ENCODE data around the gene APP. TPM values are rescaled to one million over a fixed set of nuclear protein-coding genes. Genes with fewer than 3 reads are reported as not detected.

The APP gene
- total and polyA plus RNA-seq, 2 of the 13 experiments (the other 11 are each of a cell fraction or from before 2014, with no cell fraction given): 70.6 to 262 TPM

GRCh38 chr21:25901330-25901979 is 269.1 kb downstream of the APP start:
- intact Hi-C loops (cut with micrococcal nuclease; ENCODE audit: unreplicated experiment): no loop called here
- ChIA-PET POLR2A (no interaction called here), CTCF (ENCODE audit: low intra/inter-chr PET ratio, low total read pairs) (no interaction called here)
- Histone ChIP-seq H3K4me2 (ENCODE audit: low read depth, low read length) (no peak overlapping the region), H3K36me3 (replicated peaks in 1 of 2; ENCODE audit: control insufficient read depth in 1 of 2, insufficient read depth in 2 of 2, low read length in 2 of 2) (peaks cover 8 to 21% of the 10 kb centered on the region in 2 experiments; a peak in 2 of 5 replicates), H4K20me1 (ENCODE audit: insufficient read depth, low read length) (no peaks in the 10 kb centered on the region), H3K4me1 (ENCODE audit: insufficient read depth, low read length) (no peaks in the 10 kb centered on the region), H3K27ac (ENCODE audit: extremely low read length, insufficient read depth, low read length) (no peak overlapping the region), H3K79me2 (ENCODE audit: insufficient read depth, low read length) (no peaks in the 10 kb centered on the region), H3K27me3 (ENCODE audit: control insufficient read depth in 1 of 2, insufficient read depth in 2 of 2, low read length in 2 of 2) (no peaks in the 10 kb centered on the region), H2AFZ (ENCODE audit: low read length) (no peak overlapping the region), H3K9me3 (ENCODE audit: low read length) (no peaks in the 10 kb centered on the region), H3K9ac (ENCODE audit: insufficient read depth, low read depth, low read length) (no peak overlapping the region), H3K4me3 (replicated peaks in 1 of 3; ENCODE audit: insufficient read depth in 1 of 3, low read depth in 2 of 3, low read length in 3 of 3) (no peak overlapping the region)
- 37% methylated on average over 2 of the region's 2 CpGs for WGBS (ENCODE audit: low lambda C conversion rate)
- BruUV-seq (replicated peaks): no TSS peak
- in situ Hi-C loops (cut with HindIII; ENCODE audit: extremely low pct_ligation_motif_present, low pct_unique_long_range_greater_than_20kb): no loop called here
- DNase-seq (ENCODE audit: low spot score): no peak
- FAIRE-seq: no peak
- ATAC-seq: no peak
- TF ChIP-seq ZNF251 (CRISPR knock-in tag; IDR thresholded peaks at IDR 0.05) (no peak), ZBTB14 (CRISPR knock-in tag; IDR thresholded peaks at IDR 0.05) (no peak), REST (IDR thresholded peaks at IDR 0.05; ENCODE audit: borderline replicate concordance in 1 of 2, low read depth in 1 of 2, low read length in 2 of 2) (no peak), EP300 (IDR thresholded peaks at IDR 0.05; ENCODE audit: low read depth in 2 of 2, low read length in 2 of 2) (no peak), EP300 (CRISPR knock-in tag; IDR thresholded peaks at IDR 0.05; ENCODE audit: borderline replicate concordance) (no peak), THAP9 (CRISPR knock-in tag; IDR thresholded peaks at IDR 0.05; ENCODE audit: borderline replicate concordance) (no peak), HNRNPL (IDR thresholded peaks at IDR 0.05; ENCODE audit: low read depth, low read length) (no peak), HNRNPUL1 (IDR thresholded peaks at IDR 0.05; ENCODE audit: low read depth, low read length) (no peak), SOX13 (IDR thresholded peaks at IDR 0.05) (no peak), SOX13 (CRISPR knock-in tag; conservative IDR thresholded peaks at IDR 0.05 in 1 of 2, IDR thresholded peaks at IDR 0.05 in 1 of 2) (no peak), TFE3 (CRISPR knock-in tag; IDR thresholded peaks at IDR 0.05) (no peak), NFIC (IDR thresholded peaks at IDR 0.05; ENCODE audit: low read length) (no peak), NBN (conservative IDR thresholded peaks at IDR 0.05) (no peak), ZNF3 (CRISPR knock-in tag; IDR thresholded peaks at IDR 0.05) (no peak), ZFAT (CRISPR knock-in tag; conservative IDR thresholded peaks at IDR 0.05) (no peak)

All from HepG2 (cell line).